Right lobe of liver (tissue), 6 donors: ENCODE results near the gene MCRIP1. TPM values are rescaled to one million over a fixed set of nuclear protein-coding genes. Genes with fewer than 3 reads are reported as not detected.

ENCODE experiments used
- ATAC-seq, 4 donors: fragments of 200-7000 bp; cut with Tn5 transposase; one replicate each; pipeline ENCODE4 v1.9.1; 2020; ENCODE audit warnings: mild to moderate bottlenecking in 4 of 4, moderate library complexity in 4 of 4
- DNase-seq, 3 donors: peaks; one replicate each; pipeline ENCODE4 v3.0.0-alpha.2; 2020
- H3K27ac ChIP-seq, 3 donors: fragments of 200-600 bp; one replicate each; pipeline ENCODE4 v1.8.0; 2022
- H3K27me3 ChIP-seq, 2 donors: fragments of 200-600 bp; one replicate each; pipeline ENCODE4 v1.8.0; 2022
- H3K36me3 ChIP-seq, 4 donors: fragments of 200-600 bp; sonication (generic) in 1 of 4; one replicate each; pipeline versions ENCODE4 v1.5.1 to v1.8.0; 2017 to 2022; ENCODE audit warnings: control low read depth in 1 of 4
- H3K4me1 ChIP-seq, 4 donors: fragments of 200-600 bp; sonication (generic) in 1 of 4; one replicate each; pipeline versions ENCODE4 v1.5.1 to v1.8.0; 2017 to 2022; ENCODE audit warnings: control low read depth in 1 of 4
- H3K4me3 ChIP-seq, 3 donors: fragments of 200-600 bp; one replicate each; pipeline ENCODE4 v1.8.0; 2022
- H3K9me3 ChIP-seq, 4 donors: fragments of 200-600 bp; sonication (generic) in 1 of 4; one replicate each; pipeline versions ENCODE4 v1.5.1 to v1.8.0; 2017 to 2022; ENCODE audit warnings: control low read depth in 1 of 4
- CTCF ChIP-seq, 4 donors: fragments of 200-600 bp in 3 of 4; fragments of 450-650 bp in 1 of 4; IDR thresholded peaks; one replicate each; pipeline versions ENCODE4 v1.5.1 to v1.8.0; 2016 to 2022; ENCODE audit warnings: antibody characterized with exemption in 4 of 4, mild to moderate bottlenecking in 2 of 4
- POLR2A ChIP-seq: fragments of 450-650 bp; IDR thresholded peaks from one replicate; pipeline ENCODE4 v1.6.1; 2017; ENCODE audit warnings: antibody characterized with exemption, mild to moderate bottlenecking
- WGBS: methylation state at CpG from one replicate; pipeline ENCODE4 v1.1.6; 2018; ENCODE audit warnings: low coverage, low lambda C conversion rate; ENCODE audit not compliant: insufficient coverage; ENCODE audit errors: missing lambda C conversion rate; 5-methylcytosine and 5-hydroxymethylcytosine counted together
- intact Hi-C, 2 donors: fragments of 100-400 bp; cut with DNase I; formaldehyde crosslinking; loops; one replicate each; pipeline versions ENCODE4 v1.11.2 to v1.14.1; 2022
- total RNA-seq, 6 experiments: library from RNA; depleted of rRNA in 2 of 6; stranded (reverse); fragments of >200 nt in 2 of 6; fragmentation: NEBNext Ultra II Directional in 3 of 6; extraction: Animal tissue kit (Norgen Biotek cat#: 25700) in 3 of 6; gene quantifications; one replicate each; pipeline versions ENCODE4 v1.1.0 to v1.2.4, GENCODE V29; 2016 to 2023
- donor health status: DM: no; HTN: yes; CAD: no.
- donor health status: DM: no; HTN: no; CAD: no.
- donor health status: DM: no; HTN: no; CAD: no.
- donor health status: DM: no; HTN: yes; CAD: no.
- donor health status: DM: no; HTN: yes; CAD: no.

MCRIP1 gene
- total RNA-seq, 6 experiments from 2014 or later = 19.0 to 32.6 (median 25.7) TPM

- H3K36me3 ChIP-seq = peaks cover 14 to 88% (median 45%) of the 10 kb centered on the region in 4 donors
Measured at GRCh38 chr17:81852237-81852636, 19.1 kb upstream of the MCRIP1 start.

GRCh38 chr17:81851423-81851822 is 18.3 kb upstream of the MCRIP1 start:
- H3K36me3 ChIP-seq = peaks cover 14 to 88% (median 49%) of the 10 kb centered on the region in 4 donors

More at GRCh38 chr17:81852237-81852636, 19.1 kb upstream of the MCRIP1 start:
- no peaks in the 10 kb centered on the region for H3K27me3 ChIP-seq
- H3K4me1 ChIP-seq = peaks cover 0 to 13% (median 7%) of the 10 kb centered on the region in 4 donors
- ATAC-seq (no peak), DNase-seq (no peak)
- intact Hi-C loops = no loop called here
- no peak overlapping the region for H3K4me3 ChIP-seq
- H3K27ac ChIP-seq = no peak overlapping the region
- no peaks in the 10 kb centered on the region for H3K9me3 ChIP-seq
- WGBS = 100% methylated on average over 3 of the region's 12 CpGs
- TF ChIP-seq POLR2A (no peak), CTCF (IDR thresholded peaks at IDR 0.05) (no peak)

GRCh38 chr17:81849457-81849856 is 16.4 kb upstream of the MCRIP1 start:
- H3K4me3 ChIP-seq = no peak overlapping the region
- 88% methylated on average over 4 of the region's 12 CpGs for WGBS
- ATAC-seq = no peak

More at GRCh38 chr17:81851423-81851822, 18.3 kb upstream of the MCRIP1 start:
- DNase-seq (no peak), ATAC-seq (no peak)
- no peak overlapping the region for H3K4me3 ChIP-seq
- intact Hi-C loops = no loop called here
- TF ChIP-seq CTCF (IDR thresholded peaks at IDR 0.05) = no peak
- TF ChIP-seq POLR2A = no peak
- H3K4me1 ChIP-seq = peaks cover 0 to 11% (median 5%) of the 10 kb centered on the region in 4 donors
- H3K27ac ChIP-seq = no peak overlapping the region
- H3K9me3 ChIP-seq = no peaks in the 10 kb centered on the region
- no peaks in the 10 kb centered on the region for H3K27me3 ChIP-seq
- WGBS = 89% methylated on average over 5 of the region's 16 CpGs

GRCh38 chr17:81846743-81847689 is 13.9 kb upstream of the MCRIP1 start:
- Histone ChIP-seq H3K4me1 (peaks cover 0 to 16% (median 0%) of the 10 kb centered on the region in 4 donors), H3K4me3 (no peak overlapping the region), H3K36me3 (peaks cover 9 to 85% (median 51%) of the 10 kb centered on the region in 4 donors), H3K9me3 (no peaks in the 10 kb centered on the region), H3K27ac (no peak overlapping the region), H3K27me3 (no peaks in the 10 kb centered on the region)
- intact Hi-C loops = no loop called here
- peak in 1 of 4 donors; percentile 1 for ATAC-seq
- no peak for DNase-seq
- WGBS = 69% methylated on average over 6 of the region's 24 CpGs
- TF ChIP-seq CTCF (IDR thresholded peaks at IDR 0.05) (no peak), POLR2A (peak; percentile 11)

More at GRCh38 chr17:81849457-81849856, 16.4 kb upstream of the MCRIP1 start:
- TF ChIP-seq CTCF (IDR thresholded peaks at IDR 0.05) = no peak
- no peak for TF ChIP-seq POLR2A
- no peaks in the 10 kb centered on the region for H3K4me1 ChIP-seq
- peaks cover 23 to 91% (median 61%) of the 10 kb centered on the region in 4 donors for H3K36me3 ChIP-seq
- H3K27ac ChIP-seq = no peak overlapping the region
- no peak for DNase-seq
- H3K9me3 ChIP-seq = no peaks in the 10 kb centered on the region
- intact Hi-C loops = no loop called here
- no peaks in the 10 kb centered on the region for H3K27me3 ChIP-seq
